ENCODE measurements around the gene PAK3. TPM values are rescaled to one million over a fixed set of nuclear protein-coding genes. Genes with fewer than 3 reads are reported as not detected.

Gene PAK3
- total and polyA plus RNA-seq, 2 experiments from 2014 or later: 5.0 to 5.4 TPM

DNA sequence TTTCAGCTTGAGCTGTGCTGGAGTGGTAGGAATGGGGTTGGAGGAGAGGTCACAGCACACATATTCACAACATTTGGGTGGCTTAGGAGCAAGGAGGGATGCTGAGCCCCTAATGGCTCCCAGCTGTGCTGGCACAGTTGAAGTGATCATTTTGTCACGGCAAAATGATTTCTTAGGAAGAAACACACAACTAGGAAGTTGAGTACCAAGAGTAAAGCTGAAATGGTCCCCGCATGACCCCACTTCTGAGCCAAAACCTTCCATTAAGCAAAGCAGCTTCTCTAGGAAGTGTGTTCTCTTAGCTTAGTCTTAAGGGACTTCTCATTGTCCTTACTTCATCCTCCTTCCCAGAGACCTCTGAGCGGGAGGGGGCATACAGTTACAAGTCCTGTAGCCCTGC is 161.7 kb downstream of the PAK3 start (continued):
- TF ChIP-seq EZH2 (IDR thresholded peaks at IDR 0.05; ENCODE audit: low read depth, unreplicated experiment): no peak
- TF ChIP-seq, protein P1, sequence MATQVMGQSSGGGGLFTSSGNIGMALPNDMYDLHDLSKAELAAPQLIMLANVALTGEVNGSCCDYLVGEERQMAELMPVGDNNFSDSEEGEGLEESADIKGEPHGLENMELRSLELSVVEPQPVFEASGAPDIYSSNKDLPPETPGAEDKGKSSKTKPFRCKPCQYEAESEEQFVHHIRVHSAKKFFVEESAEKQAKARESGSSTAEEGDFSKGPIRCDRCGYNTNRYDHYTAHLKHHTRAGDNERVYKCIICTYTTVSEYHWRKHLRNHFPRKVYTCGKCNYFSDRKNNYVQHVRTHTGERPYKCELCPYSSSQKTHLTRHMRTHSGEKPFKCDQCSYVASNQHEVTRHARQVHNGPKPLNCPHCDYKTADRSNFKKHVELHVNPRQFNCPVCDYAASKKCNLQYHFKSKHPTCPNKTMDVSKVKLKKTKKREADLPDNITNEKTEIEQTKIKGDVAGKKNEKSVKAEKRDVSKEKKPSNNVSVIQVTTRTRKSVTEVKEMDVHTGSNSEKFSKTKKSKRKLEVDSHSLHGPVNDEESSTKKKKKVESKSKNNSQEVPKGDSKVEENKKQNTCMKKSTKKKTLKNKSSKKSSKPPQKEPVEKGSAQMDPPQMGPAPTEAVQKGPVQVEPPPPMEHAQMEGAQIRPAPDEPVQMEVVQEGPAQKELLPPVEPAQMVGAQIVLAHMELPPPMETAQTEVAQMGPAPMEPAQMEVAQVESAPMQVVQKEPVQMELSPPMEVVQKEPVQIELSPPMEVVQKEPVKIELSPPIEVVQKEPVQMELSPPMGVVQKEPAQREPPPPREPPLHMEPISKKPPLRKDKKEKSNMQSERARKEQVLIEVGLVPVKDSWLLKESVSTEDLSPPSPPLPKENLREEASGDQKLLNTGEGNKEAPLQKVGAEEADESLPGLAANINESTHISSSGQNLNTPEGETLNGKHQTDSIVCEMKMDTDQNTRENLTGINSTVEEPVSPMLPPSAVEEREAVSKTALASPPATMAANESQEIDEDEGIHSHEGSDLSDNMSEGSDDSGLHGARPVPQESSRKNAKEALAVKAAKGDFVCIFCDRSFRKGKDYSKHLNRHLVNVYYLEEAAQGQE (IDR thresholded peaks at IDR 0.05; ENCODE audit: unreplicated experiment): no peak
- TF ChIP-seq ZNF331 (CRISPR knock-in tag; IDR thresholded peaks at IDR 0.05; ENCODE audit: low read depth): no peak

DNA sequence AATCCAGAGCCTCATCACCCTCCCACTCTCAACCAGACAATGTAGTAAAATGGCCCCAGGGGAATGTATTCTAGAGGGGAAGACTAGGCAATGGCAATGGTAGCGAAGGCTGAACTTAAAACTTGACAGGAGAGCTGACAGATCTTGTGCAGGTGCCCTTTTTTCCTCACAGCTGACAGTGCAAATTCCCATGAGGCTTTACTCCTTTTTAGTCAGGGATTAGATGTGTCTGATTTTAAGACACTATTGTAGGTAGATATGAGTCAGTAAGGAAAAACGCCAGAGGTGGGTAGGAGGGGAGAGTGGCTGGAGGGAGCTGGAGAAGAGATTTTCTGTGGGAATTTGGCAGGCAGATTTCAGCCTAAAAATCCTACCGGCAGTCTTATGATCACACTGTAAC is 163.6 kb downstream of the PAK3 start:
- H3K36me3 Mint-ChIP-seq (ENCODE audit: low read depth): no peaks in the 10 kb centered on the region
- 0 out of 2 replicates have a peak, but pooled peaks cover 3% of the 10 kb centered on the region for H3K4me1 ChIP-seq (ENCODE audit: insufficient read depth)
- no peak overlapping the region for H3K4me3 Mint-ChIP-seq
- H3K27ac ChIP-seq (ENCODE audit: low read depth): no peak overlapping the region
- no peak overlapping the region for H2AFZ ChIP-seq
- peaks cover 2% of the 10 kb centered on the region for H3K27me3 Mint-ChIP-seq (ENCODE audit: insufficient read depth, low read depth, poor library complexity)
- H3K79me2 ChIP-seq (replicated peaks; ENCODE audit: insufficient read depth): no peaks in the 10 kb centered on the region
- no peaks in the 10 kb centered on the region for H3K9me2 ChIP-seq (ENCODE audit: insufficient read depth)
- no peak overlapping the region for H3K27ac Mint-ChIP-seq
- H3K36me3 ChIP-seq (ENCODE audit: insufficient read depth): no peaks in the 10 kb centered on the region
- no peaks in the 10 kb centered on the region for H4K20me1 ChIP-seq (replicated peaks; ENCODE audit: insufficient read depth)
- no peak overlapping the region for H3K4me3 ChIP-seq
- H3F3A ChIP-seq (replicated peaks; ENCODE audit: low read depth): no peaks in the 10 kb centered on the region
- no peaks in the 10 kb centered on the region; the same call in 2 of the 3 replicates for H3K9me3 Mint-ChIP-seq
- H3K4me2 ChIP-seq: no peak overlapping the region
- ATAC-seq (no peak), DNase-seq (ENCODE audit: low spot score) (no peak)
- no peaks in the 10 kb centered on the region for H3K27me3 ChIP-seq (ENCODE audit: insufficient read depth)
- peaks cover 3% of the 10 kb centered on the region; the same call in 2 of the 3 replicates for H3K4me1 Mint-ChIP-seq
- TF ChIP-seq NANOG (IDR thresholded peaks at IDR 0.05; ENCODE audit: borderline replicate concordance) (no peak), EZH2phosphoT487 (IDR thresholded peaks at IDR 0.05; ENCODE audit: unreplicated experiment) (no peak), ZNF331 (CRISPR knock-in tag; IDR thresholded peaks at IDR 0.05; ENCODE audit: low read depth) (no peak), STAT1 (IDR thresholded peaks at IDR 0.05; ENCODE audit: unreplicated experiment) (no peak), POLR2AphosphoS5 (IDR thresholded peaks at IDR 0.05; ENCODE audit: low read depth) (no peak), EZH2 (IDR thresholded peaks at IDR 0.05; ENCODE audit: low read depth, unreplicated experiment) (no peak), CREB1 (CRISPR knock-in tag; IDR thresholded peaks at IDR 0.05; ENCODE audit: low read depth) (no peak), ZNF114 (CRISPR knock-in tag; IDR thresholded peaks at IDR 0.05) (no peak)
- TF ChIP-seq, protein P2, sequence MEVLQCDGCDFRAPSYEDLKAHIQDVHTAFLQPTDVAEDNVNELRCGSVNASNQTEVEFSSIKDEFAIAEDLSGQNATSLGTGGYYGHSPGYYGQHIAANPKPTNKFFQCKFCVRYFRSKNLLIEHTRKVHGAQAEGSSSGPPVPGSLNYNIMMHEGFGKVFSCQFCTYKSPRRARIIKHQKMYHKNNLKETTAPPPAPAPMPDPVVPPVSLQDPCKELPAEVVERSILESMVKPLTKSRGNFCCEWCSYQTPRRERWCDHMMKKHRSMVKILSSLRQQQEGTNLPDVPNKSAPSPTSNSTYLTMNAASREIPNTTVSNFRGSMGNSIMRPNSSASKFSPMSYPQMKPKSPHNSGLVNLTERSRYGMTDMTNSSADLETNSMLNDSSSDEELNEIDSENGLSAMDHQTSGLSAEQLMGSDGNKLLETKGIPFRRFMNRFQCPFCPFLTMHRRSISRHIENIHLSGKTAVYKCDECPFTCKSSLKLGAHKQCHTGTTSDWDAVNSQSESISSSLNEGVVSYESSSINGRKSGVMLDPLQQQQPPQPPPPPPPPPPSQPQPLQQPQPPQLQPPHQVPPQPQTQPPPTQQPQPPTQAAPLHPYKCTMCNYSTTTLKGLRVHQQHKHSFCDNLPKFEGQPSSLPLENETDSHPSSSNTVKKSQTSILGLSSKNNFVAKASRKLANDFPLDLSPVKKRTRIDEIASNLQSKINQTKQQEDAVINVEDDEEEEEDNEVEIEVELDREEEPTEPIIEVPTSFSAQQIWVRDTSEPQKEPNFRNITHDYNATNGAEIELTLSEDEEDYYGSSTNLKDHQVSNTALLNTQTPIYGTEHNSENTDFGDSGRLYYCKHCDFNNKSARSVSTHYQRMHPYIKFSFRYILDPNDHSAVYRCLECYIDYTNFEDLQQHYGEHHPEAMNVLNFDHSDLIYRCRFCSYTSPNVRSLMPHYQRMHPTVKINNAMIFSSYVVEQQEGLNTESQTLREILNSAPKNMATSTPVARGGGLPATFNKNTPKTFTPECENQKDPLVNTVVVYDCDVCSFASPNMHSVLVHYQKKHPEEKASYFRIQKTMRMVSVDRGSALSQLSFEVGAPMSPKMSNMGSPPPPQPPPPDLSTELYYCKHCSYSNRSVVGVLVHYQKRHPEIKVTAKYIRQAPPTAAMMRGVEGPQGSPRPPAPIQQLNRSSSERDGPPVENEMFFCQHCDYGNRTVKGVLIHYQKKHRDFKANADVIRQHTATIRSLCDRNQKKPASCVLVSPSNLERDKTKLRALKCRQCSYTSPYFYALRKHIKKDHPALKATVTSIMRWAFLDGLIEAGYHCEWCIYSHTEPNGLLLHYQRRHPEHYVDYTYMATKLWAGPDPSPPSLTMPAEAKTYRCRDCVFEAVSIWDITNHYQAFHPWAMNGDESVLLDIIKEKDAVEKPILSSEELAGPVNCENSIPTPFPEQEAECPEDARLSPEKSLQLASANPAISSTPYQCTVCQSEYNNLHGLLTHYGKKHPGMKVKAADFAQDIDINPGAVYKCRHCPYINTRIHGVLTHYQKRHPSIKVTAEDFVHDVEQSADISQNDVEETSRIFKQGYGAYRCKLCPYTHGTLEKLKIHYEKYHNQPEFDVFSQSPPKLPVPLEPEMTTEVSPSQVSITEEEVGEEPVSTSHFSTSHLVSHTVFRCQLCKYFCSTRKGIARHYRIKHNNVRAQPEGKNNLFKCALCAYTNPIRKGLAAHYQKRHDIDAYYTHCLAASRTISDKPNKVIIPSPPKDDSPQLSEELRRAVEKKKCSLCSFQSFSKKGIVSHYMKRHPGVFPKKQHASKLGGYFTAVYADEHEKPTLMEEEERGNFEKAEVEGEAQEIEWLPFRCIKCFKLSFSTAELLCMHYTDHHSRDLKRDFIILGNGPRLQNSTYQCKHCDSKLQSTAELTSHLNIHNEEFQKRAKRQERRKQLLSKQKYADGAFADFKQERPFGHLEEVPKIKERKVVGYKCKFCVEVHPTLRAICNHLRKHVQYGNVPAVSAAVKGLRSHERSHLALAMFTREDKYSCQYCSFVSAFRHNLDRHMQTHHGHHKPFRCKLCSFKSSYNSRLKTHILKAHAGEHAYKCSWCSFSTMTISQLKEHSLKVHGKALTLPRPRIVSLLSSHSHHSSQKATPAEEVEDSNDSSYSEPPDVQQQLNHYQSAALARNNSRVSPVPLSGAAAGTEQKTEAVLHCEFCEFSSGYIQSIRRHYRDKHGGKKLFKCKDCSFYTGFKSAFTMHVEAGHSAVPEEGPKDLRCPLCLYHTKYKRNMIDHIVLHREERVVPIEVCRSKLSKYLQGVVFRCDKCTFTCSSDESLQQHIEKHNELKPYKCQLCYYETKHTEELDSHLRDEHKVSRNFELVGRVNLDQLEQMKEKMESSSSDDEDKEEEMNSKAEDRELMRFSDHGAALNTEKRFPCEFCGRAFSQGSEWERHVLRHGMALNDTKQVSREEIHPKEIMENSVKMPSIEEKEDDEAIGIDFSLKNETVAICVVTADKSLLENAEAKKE (CRISPR knock-in tag; IDR thresholded peaks at IDR 0.05): no peak
- TF ChIP-seq, protein P3, sequence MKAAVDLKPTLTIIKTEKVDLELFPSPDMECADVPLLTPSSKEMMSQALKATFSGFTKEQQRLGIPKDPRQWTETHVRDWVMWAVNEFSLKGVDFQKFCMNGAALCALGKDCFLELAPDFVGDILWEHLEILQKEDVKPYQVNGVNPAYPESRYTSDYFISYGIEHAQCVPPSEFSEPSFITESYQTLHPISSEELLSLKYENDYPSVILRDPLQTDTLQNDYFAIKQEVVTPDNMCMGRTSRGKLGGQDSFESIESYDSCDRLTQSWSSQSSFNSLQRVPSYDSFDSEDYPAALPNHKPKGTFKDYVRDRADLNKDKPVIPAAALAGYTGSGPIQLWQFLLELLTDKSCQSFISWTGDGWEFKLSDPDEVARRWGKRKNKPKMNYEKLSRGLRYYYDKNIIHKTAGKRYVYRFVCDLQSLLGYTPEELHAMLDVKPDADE (IDR thresholded peaks at IDR 0.05): no peak
- TF ChIP-seq, protein P4, sequence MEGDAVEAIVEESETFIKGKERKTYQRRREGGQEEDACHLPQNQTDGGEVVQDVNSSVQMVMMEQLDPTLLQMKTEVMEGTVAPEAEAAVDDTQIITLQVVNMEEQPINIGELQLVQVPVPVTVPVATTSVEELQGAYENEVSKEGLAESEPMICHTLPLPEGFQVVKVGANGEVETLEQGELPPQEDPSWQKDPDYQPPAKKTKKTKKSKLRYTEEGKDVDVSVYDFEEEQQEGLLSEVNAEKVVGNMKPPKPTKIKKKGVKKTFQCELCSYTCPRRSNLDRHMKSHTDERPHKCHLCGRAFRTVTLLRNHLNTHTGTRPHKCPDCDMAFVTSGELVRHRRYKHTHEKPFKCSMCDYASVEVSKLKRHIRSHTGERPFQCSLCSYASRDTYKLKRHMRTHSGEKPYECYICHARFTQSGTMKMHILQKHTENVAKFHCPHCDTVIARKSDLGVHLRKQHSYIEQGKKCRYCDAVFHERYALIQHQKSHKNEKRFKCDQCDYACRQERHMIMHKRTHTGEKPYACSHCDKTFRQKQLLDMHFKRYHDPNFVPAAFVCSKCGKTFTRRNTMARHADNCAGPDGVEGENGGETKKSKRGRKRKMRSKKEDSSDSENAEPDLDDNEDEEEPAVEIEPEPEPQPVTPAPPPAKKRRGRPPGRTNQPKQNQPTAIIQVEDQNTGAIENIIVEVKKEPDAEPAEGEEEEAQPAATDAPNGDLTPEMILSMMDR (conservative IDR thresholded peaks at IDR 0.05; ENCODE audit: low read depth in 2 of 2): no peak
